ENCODE data around the gene NLN.

The NLN gene

DNA sequence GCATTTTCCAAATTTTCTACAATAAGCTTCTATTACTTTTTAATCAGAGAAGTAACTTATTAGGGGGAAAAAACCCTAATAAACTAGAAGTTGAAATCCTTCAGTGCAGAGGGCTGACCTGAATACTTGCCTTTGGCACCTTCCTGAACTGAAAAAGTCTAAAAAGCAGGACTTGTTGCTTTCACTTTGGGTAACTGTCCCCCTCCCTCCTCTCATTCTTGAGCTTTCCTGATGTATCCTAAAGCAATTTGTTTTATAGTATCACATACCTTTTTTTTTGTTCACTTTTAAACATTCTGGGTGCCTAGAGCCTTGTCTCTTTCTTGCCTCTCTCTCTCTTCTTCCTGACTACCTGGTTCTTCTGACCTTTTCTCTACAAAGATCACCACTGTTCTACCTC, 140.4 kb downstream of the NLN start:
- Histone ChIP-seq H3K9ac (no peak overlapping the region), H3K36me3 (ENCODE audit: insufficient read depth) (no peaks in the 10 kb centered on the region), H4K20me1 (ENCODE audit: insufficient read depth) (no peaks in the 10 kb centered on the region), H3K27ac (no peak overlapping the region), H3K4me3 (IDR thresholded peaks at IDR 0.05; ENCODE audit: insufficient read depth, low read depth, low read length) (no peak overlapping the region), H3K79me2 (ENCODE audit: insufficient read depth, low read depth) (no peaks in the 10 kb centered on the region), H3K4me2 (peak overlapping the region; percentile 19; the same call in 1 of the 2 replicates), H3K27me3 (ENCODE audit: insufficient read depth, low read depth) (no peaks in the 10 kb centered on the region), H2AFZ (ENCODE audit: low read depth) (no peak overlapping the region), H3K4me1 (ENCODE audit: low read depth, poor library complexity, severe bottlenecking) (peaks cover 21% of the 10 kb centered on the region)
- TF ChIP-seq, protein P1, sequence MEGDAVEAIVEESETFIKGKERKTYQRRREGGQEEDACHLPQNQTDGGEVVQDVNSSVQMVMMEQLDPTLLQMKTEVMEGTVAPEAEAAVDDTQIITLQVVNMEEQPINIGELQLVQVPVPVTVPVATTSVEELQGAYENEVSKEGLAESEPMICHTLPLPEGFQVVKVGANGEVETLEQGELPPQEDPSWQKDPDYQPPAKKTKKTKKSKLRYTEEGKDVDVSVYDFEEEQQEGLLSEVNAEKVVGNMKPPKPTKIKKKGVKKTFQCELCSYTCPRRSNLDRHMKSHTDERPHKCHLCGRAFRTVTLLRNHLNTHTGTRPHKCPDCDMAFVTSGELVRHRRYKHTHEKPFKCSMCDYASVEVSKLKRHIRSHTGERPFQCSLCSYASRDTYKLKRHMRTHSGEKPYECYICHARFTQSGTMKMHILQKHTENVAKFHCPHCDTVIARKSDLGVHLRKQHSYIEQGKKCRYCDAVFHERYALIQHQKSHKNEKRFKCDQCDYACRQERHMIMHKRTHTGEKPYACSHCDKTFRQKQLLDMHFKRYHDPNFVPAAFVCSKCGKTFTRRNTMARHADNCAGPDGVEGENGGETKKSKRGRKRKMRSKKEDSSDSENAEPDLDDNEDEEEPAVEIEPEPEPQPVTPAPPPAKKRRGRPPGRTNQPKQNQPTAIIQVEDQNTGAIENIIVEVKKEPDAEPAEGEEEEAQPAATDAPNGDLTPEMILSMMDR (conservative IDR thresholded peaks at IDR 0.05; ENCODE audit: low read depth, low read length) = no peak

DNA sequence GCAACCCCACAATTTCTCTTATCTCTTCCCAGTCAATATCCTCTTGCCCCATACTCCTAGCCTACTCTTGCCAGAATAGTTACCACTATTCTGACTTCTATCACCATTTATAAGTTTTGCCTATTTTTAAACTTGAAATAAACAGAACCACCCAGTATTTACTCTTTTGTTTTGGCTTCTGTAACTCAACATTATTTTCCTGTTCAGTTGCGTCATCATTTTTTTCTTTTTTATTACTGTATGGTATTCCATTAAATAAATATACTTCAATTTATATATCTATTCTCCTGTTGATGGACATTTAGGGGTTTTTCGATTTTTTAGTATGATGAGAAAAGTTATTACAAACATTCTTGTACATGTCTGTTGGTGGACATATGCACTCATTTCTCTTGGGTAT, 141.7 kb downstream of the NLN start:
- H3K4me3 ChIP-seq (IDR thresholded peaks at IDR 0.05; ENCODE audit: insufficient read depth, low read depth, low read length) = no peak overlapping the region
- peaks cover 21% of the 10 kb centered on the region for H3K4me1 ChIP-seq (ENCODE audit: low read depth, poor library complexity, severe bottlenecking)
- no peaks in the 10 kb centered on the region for H3K36me3 ChIP-seq (ENCODE audit: insufficient read depth)
- H2AFZ ChIP-seq (ENCODE audit: low read depth) = no peak overlapping the region
- no peak overlapping the region for H3K9ac ChIP-seq
- TF ChIP-seq, protein P1 (conservative IDR thresholded peaks at IDR 0.05; ENCODE audit: low read depth, low read length) = no peak
- H3K27me3 ChIP-seq (ENCODE audit: insufficient read depth, low read depth) = no peaks in the 10 kb centered on the region
- H3K79me2 ChIP-seq (ENCODE audit: insufficient read depth, low read depth) = no peaks in the 10 kb centered on the region
- no peak overlapping the region for H3K27ac ChIP-seq
- no peak overlapping the region for H3K4me2 ChIP-seq
- no peaks in the 10 kb centered on the region for H4K20me1 ChIP-seq (ENCODE audit: insufficient read depth)

DNA sequence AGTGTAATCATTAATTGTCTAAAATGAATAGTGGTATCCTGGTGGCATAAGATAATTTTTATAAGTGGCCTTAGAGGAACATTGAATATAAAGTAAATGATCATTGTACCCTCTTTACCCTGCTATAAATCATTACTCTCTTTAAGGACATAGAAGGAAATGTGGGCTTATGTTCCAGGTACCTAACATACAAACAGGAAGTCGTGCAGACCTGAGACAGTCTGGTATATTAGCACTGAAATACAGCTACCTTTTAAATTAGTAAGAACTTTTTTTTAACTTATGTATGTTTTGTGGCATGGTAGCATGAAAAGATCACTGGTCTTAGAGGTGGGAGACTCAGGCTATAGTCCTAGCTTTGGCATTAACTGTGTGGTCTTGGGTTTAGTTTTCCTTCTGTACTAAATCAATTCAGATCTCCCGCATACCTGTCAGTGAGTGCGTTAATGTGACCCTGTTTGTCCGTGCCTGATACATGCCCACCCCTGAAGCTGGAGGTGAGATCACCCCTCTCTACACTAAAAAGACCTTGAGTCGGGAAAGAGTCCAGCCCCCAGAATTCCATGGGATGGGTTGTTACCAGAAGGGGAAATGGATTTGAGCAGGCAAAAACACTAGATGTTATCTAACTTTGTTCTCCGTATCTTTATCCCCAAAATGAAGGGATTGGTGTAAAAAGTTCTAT, 145.0 kb downstream of the NLN start:
- H3K4me3 ChIP-seq (IDR thresholded peaks at IDR 0.05; ENCODE audit: insufficient read depth, low read depth, low read length) = no peak overlapping the region

DNA sequence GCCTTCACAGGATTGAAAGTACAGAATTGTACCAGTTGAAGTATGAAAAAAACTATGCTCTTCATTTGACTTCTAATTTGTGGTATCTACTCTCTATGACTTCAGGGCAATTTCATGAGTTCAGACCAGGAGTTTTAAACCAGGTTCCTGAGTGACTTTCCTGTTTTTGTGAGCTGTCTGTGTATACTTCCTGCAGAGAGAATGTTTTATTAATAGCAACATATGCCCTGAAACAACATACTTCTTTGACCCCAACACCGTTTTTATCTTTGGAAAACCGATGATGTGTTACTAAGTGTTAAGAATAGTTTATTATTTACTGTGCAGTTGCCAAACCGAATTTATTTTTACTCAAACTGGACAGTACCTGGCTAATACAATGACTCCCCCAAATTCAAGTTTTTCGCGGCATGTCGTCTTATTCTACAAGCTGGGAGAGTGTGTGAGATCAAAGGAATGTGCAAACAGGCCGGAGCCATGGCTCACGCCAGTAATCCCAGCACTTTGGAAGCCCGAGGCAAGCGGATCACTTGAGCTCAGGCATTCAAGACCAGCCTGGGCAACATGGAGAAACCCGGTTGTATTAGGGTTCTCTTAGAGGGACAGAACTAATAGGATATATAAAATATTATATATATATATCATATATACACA, 145.7 kb downstream of the NLN start:
- Histone ChIP-seq H3K36me3 (ENCODE audit: insufficient read depth) (no peaks in the 10 kb centered on the region), H3K4me1 (ENCODE audit: low read depth, poor library complexity, severe bottlenecking) (peaks cover 3% of the 10 kb centered on the region), H3K9ac (no peak overlapping the region), H3K27ac (no peak overlapping the region), H3K27me3 (ENCODE audit: insufficient read depth, low read depth) (no peaks in the 10 kb centered on the region), H4K20me1 (ENCODE audit: insufficient read depth) (no peaks in the 10 kb centered on the region), H3K79me2 (ENCODE audit: insufficient read depth, low read depth) (no peaks in the 10 kb centered on the region), H2AFZ (ENCODE audit: low read depth) (no peak overlapping the region), H3K4me3 (IDR thresholded peaks at IDR 0.05; ENCODE audit: insufficient read depth, low read depth, low read length) (no peak overlapping the region), H3K4me2 (no peak overlapping the region)
- TF ChIP-seq, protein P1 (conservative IDR thresholded peaks at IDR 0.05; ENCODE audit: low read depth, low read length) = no peak

More for the DNA sequence above, 145.0 kb downstream of the NLN start:
- no peak overlapping the region for H3K4me2 ChIP-seq
- no peaks in the 10 kb centered on the region for H3K27me3 ChIP-seq (ENCODE audit: insufficient read depth, low read depth)
- no peaks in the 10 kb centered on the region for H3K36me3 ChIP-seq (ENCODE audit: insufficient read depth)
- H4K20me1 ChIP-seq (ENCODE audit: insufficient read depth) = no peaks in the 10 kb centered on the region
- no peaks in the 10 kb centered on the region for H3K79me2 ChIP-seq (ENCODE audit: insufficient read depth, low read depth)
- TF ChIP-seq, protein P1 (conservative IDR thresholded peaks at IDR 0.05; ENCODE audit: low read depth, low read length) = no peak
- no peak overlapping the region for H3K9ac ChIP-seq
- peaks cover 10% of the 10 kb centered on the region for H3K4me1 ChIP-seq (ENCODE audit: low read depth, poor library complexity, severe bottlenecking)
- H3K27ac ChIP-seq = no peak overlapping the region
- H2AFZ ChIP-seq (ENCODE audit: low read depth) = no peak overlapping the region

All from KMS-11 (cell line).